ENCODE results near the gene APBB1. TPM values are rescaled to one million over a fixed set of nuclear protein-coding genes. Genes with fewer than 3 reads are reported as not detected.

APBB1 gene
- polyA plus RNA-seq, 1 of the 3 experiments (the other 2 are of a cell fraction) = 35.9 TPM

DNA sequence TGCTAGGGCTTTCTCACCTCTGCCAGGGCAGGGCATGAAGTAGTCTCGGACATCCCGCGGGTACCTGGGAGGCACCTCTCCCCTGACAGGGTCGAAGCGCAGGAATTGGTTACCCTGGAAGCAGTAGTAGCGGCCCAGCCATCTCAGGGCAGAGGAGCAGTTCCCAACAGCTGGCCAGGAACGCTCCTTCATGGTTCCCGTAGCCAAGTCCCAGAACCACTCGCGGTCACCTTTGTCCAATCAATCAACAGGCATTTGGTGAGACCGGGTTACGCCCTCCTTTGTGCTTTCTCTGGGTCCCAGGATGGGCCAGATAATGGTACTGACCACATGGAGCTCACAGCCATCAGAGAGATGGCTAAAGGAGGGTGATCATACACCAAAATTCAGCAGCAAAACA, 18.5 kb upstream of the APBB1 start:
- TF ChIP-seq TEAD4 (IDR thresholded peaks at IDR 0.05; ENCODE audit: borderline replicate concordance, insufficient read depth) (no peak), SIN3A (IDR thresholded peaks at IDR 0.05; ENCODE audit: borderline replicate concordance, low read depth, low read length) (no peak), ELF1 (IDR thresholded peaks at IDR 0.05) (no peak), MEF2A (IDR thresholded peaks at IDR 0.05; ENCODE audit: borderline replicate concordance, low read depth) (no peak), NFIC (IDR thresholded peaks at IDR 0.05; ENCODE audit: borderline replicate concordance) (no peak), JUND (IDR thresholded peaks at IDR 0.05) (no peak), RAD21 (IDR thresholded peaks at IDR 0.05; ENCODE audit: low read length) (no peak), CHD2 (IDR thresholded peaks at IDR 0.05; ENCODE audit: low read length, partially characterized antibody) (no peak)
- Histone ChIP-seq H3K79me2 (ENCODE audit: insufficient read depth) (no peaks in the 10 kb centered on the region), H3K9me2 (no peaks in the 10 kb centered on the region), H3K9ac (no peak overlapping the region), H3F3A (replicated peaks; ENCODE audit: insufficient read depth) (no peaks in the 10 kb centered on the region), H2AFZ (ENCODE audit: low read depth) (no peak overlapping the region), H3K4me2 (no peak overlapping the region), H3K36me3 (replicated peaks in 1 of 2; ENCODE audit: control insufficient read depth in 1 of 2, insufficient read depth in 2 of 2, low read length in 1 of 2) (no peaks in the 10 kb centered on the region), H4K20me1 (ENCODE audit: insufficient read depth) (no peaks in the 10 kb centered on the region), H3K9me3 (no peaks in the 10 kb centered on the region), H3K4me3 (ENCODE audit: low read depth in 2 of 2, low read length in 1 of 2) (no peak overlapping the region), H3K4me1 (ENCODE audit: control insufficient read depth in 1 of 2, insufficient read depth in 2 of 2, low read depth in 1 of 2, low read length in 1 of 2) (peaks cover 0 to 18% of the 10 kb centered on the region in 2 experiments; a peak in 1 of 4 replicates), H3K27ac (ENCODE audit: low read depth in 2 of 2, low read length in 1 of 2) (no peak overlapping the region), H3K27me3 (ENCODE audit: insufficient read depth) (no peaks in the 10 kb centered on the region)
- POLR2A ChIA-PET = interaction anchor here (0.6 to 2.3 kb wide), 2 partner anchors 18 to 36 kb away, joined by 3 to 9 read pairs; partner anchors contain the start of gene APBB1
- 83% methylated on average over 8 of the region's 12 CpGs for WGBS (ENCODE audit: low lambda C conversion rate)
- CTCF ChIA-PET = interaction anchor here (2.1 to 14.7 kb wide), 6 partner anchors 9 to 74 kb away, joined by 6 to 360 read pairs (median 17); no protein-coding TSS in a partner anchor
- no peak for DNase-seq

DNA sequence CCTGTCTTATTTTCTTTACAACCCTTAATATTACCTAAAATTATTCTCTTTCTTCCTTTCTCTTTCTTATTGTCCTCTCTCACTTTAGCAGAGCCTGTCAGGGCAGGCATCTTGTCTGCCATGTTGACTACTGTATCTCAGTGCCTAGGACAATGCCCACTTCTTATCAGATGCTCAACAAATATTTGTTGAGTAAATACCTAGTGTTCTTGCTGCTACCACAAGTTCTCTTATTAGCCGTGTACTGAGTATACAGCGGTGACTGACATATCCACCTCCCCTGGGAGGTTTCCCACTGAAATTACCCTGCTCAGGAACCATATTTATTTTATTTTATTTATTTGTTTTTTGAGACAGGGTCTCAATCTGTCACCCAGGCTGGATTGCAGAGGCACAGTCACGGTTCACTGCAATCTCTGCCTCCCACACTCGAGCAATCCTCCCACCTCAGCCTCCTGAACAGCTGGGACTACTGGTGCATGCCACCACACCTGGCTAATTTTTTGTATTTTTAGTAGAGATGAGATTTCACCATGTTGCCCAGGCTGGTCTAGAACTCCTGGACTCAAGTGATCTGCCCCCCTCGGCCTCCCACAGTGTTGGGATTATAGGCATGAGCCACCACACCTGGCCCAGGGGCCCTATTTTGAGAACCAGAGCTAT, 15.2 kb upstream of the APBB1 start:
- Histone ChIP-seq H3K27me3 (ENCODE audit: insufficient read depth) (no peaks in the 10 kb centered on the region), H3K4me1 (ENCODE audit: control insufficient read depth in 1 of 2, insufficient read depth in 2 of 2, low read depth in 1 of 2, low read length in 1 of 2) (peaks cover 0 to 1% of the 10 kb centered on the region in 2 experiments; a peak in 1 of 4 replicates), H3K27ac (ENCODE audit: low read depth in 2 of 2, low read length in 1 of 2) (no peak overlapping the region), H3K79me2 (ENCODE audit: insufficient read depth) (no peaks in the 10 kb centered on the region), H3K4me2 (no peak overlapping the region), H3K9me3 (no peaks in the 10 kb centered on the region), H3K4me3 (ENCODE audit: low read depth in 2 of 2, low read length in 1 of 2) (no peak overlapping the region), H3K9me2 (no peaks in the 10 kb centered on the region), H3K9ac (no peak overlapping the region), H3F3A (replicated peaks; ENCODE audit: insufficient read depth) (no peaks in the 10 kb centered on the region), H3K36me3 (replicated peaks in 1 of 2; ENCODE audit: control insufficient read depth in 1 of 2, insufficient read depth in 2 of 2, low read length in 1 of 2) (no peaks in the 10 kb centered on the region), H4K20me1 (ENCODE audit: insufficient read depth) (no peaks in the 10 kb centered on the region), H2AFZ (ENCODE audit: low read depth) (no peak overlapping the region)
- TF ChIP-seq FOSL2 (IDR thresholded peaks at IDR 0.05; ENCODE audit: borderline replicate concordance, low read depth) (no peak), JUND (IDR thresholded peaks at IDR 0.05) (no peak), MEF2A (IDR thresholded peaks at IDR 0.05; ENCODE audit: borderline replicate concordance, low read depth) (no peak), SIN3A (IDR thresholded peaks at IDR 0.05; ENCODE audit: borderline replicate concordance, low read depth, low read length) (no peak), CHD2 (IDR thresholded peaks at IDR 0.05; ENCODE audit: low read length, partially characterized antibody) (no peak), GATA2 (CRISPR knock-in tag; IDR thresholded peaks at IDR 0.05) (no peak), GABPA (IDR thresholded peaks at IDR 0.05; ENCODE audit: low read depth) (no peak), TAF1 (IDR thresholded peaks at IDR 0.05; ENCODE audit: borderline replicate concordance, low read depth, low read length) (no peak), FOXM1 (IDR thresholded peaks at IDR 0.05; ENCODE audit: low read depth) (no peak), ELF1 (IDR thresholded peaks at IDR 0.05) (no peak), RFX5 (IDR thresholded peaks at IDR 0.05; ENCODE audit: low read length) (no peak), RXRA (IDR thresholded peaks at IDR 0.05; ENCODE audit: borderline replicate concordance, low read depth) (no peak), FOXJ3 (CRISPR knock-in tag; IDR thresholded peaks at IDR 0.05) (no peak), MXI1 (IDR thresholded peaks at IDR 0.05; ENCODE audit: low read depth, low read length) (no peak)
- TF ChIP-seq, protein P1, sequence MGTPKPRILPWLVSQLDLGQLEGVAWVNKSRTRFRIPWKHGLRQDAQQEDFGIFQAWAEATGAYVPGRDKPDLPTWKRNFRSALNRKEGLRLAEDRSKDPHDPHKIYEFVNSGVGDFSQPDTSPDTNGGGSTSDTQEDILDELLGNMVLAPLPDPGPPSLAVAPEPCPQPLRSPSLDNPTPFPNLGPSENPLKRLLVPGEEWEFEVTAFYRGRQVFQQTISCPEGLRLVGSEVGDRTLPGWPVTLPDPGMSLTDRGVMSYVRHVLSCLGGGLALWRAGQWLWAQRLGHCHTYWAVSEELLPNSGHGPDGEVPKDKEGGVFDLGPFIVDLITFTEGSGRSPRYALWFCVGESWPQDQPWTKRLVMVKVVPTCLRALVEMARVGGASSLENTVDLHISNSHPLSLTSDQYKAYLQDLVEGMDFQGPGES (IDR thresholded peaks at IDR 0.05; ENCODE audit: low read depth, low read length) = no peak
- TF ChIP-seq, protein P2, sequence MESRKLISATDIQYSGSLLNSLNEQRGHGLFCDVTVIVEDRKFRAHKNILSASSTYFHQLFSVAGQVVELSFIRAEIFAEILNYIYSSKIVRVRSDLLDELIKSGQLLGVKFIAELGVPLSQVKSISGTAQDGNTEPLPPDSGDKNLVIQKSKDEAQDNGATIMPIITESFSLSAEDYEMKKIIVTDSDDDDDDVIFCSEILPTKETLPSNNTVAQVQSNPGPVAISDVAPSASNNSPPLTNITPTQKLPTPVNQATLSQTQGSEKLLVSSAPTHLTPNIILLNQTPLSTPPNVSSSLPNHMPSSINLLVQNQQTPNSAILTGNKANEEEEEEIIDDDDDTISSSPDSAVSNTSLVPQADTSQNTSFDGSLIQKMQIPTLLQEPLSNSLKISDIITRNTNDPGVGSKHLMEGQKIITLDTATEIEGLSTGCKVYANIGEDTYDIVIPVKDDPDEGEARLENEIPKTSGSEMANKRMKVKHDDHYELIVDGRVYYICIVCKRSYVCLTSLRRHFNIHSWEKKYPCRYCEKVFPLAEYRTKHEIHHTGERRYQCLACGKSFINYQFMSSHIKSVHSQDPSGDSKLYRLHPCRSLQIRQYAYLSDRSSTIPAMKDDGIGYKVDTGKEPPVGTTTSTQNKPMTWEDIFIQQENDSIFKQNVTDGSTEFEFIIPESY (IDR thresholded peaks at IDR 0.05; ENCODE audit: borderline replicate concordance, low read depth) = no peak
- TF ChIP-seq, protein P3, sequence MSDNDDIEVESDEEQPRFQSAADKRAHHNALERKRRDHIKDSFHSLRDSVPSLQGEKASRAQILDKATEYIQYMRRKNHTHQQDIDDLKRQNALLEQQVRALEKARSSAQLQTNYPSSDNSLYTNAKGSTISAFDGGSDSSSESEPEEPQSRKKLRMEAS (IDR thresholded peaks at IDR 0.05; ENCODE audit: low read depth) = no peak
- TF ChIP-seq, protein P4, sequence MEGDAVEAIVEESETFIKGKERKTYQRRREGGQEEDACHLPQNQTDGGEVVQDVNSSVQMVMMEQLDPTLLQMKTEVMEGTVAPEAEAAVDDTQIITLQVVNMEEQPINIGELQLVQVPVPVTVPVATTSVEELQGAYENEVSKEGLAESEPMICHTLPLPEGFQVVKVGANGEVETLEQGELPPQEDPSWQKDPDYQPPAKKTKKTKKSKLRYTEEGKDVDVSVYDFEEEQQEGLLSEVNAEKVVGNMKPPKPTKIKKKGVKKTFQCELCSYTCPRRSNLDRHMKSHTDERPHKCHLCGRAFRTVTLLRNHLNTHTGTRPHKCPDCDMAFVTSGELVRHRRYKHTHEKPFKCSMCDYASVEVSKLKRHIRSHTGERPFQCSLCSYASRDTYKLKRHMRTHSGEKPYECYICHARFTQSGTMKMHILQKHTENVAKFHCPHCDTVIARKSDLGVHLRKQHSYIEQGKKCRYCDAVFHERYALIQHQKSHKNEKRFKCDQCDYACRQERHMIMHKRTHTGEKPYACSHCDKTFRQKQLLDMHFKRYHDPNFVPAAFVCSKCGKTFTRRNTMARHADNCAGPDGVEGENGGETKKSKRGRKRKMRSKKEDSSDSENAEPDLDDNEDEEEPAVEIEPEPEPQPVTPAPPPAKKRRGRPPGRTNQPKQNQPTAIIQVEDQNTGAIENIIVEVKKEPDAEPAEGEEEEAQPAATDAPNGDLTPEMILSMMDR (IDR thresholded peaks at IDR 0.05) = no peak
- 38% methylated on average over 5 of the region's 5 CpGs for WGBS (ENCODE audit: low lambda C conversion rate)
- CTCF ChIA-PET = interaction anchor here (3.0 kb wide), 1 partner anchor 9 kb away, joined by 16 read pairs; no protein-coding TSS in a partner anchor
- DNase-seq = no peak
- POLR2A ChIA-PET = no interaction called here

Measured in SK-N-SH (cell line).